ENCODE results near the gene MICAL3. TPM values are rescaled to one million over a fixed set of nuclear protein-coding genes. Genes with fewer than 3 reads are reported as not detected.

The MICAL3 gene
- total RNA-seq, 4 donors from 2014 or later: 6.0 to 9.8 (median 8.1) TPM

- H3K4me1 ChIP-seq: peaks cover 31 to 52% of the 10 kb centered on the region in 2 donors
- TF ChIP-seq, protein P1, sequence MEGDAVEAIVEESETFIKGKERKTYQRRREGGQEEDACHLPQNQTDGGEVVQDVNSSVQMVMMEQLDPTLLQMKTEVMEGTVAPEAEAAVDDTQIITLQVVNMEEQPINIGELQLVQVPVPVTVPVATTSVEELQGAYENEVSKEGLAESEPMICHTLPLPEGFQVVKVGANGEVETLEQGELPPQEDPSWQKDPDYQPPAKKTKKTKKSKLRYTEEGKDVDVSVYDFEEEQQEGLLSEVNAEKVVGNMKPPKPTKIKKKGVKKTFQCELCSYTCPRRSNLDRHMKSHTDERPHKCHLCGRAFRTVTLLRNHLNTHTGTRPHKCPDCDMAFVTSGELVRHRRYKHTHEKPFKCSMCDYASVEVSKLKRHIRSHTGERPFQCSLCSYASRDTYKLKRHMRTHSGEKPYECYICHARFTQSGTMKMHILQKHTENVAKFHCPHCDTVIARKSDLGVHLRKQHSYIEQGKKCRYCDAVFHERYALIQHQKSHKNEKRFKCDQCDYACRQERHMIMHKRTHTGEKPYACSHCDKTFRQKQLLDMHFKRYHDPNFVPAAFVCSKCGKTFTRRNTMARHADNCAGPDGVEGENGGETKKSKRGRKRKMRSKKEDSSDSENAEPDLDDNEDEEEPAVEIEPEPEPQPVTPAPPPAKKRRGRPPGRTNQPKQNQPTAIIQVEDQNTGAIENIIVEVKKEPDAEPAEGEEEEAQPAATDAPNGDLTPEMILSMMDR (IDR thresholded peaks at IDR 0.05 in 4 of 5, conservative IDR thresholded peaks at IDR 0.05 in 1 of 5): no peak
- TF ChIP-seq POLR2A (IDR thresholded peaks at IDR 0.05): no peak
- peaks cover 0 to 19% of the 10 kb centered on the region in 2 donors for H3K36me3 ChIP-seq
- no peak overlapping the region for H3K4me3 ChIP-seq
- H3K9me3 ChIP-seq: no peaks in the 10 kb centered on the region
- peak overlapping the region; percentile 74 to 88 (median 81) for H3K27ac ChIP-seq
- ATAC-seq: peak; percentile 9 to 25
- DNase-seq: peak in 1 of 2 donors; percentile 30
- in situ Hi-C loops (cut with MboI; ENCODE audit: low sequenced_read_pairs in 4 of 4): loop anchor here in 2 of 4 donors (10.0 kb wide), 2 partner anchors 188 to 238 kb away; partner anchors contain the start of genes MICAL3 (in 1 of the 2) and PEX26 (in 1 of the 2)
- H3K27me3 ChIP-seq: no peaks in the 10 kb centered on the region
- intact Hi-C loops (cut with DNase I; ENCODE audit: low total_unique reads): no loop called here
Observed at GRCh38 chr22:17836992-17837742, 187.2 kb downstream of the MICAL3 start.

- peaks cover 48 to 69% of the 10 kb centered on the region in 2 donors for H3K4me1 ChIP-seq
- in situ Hi-C loops (cut with MboI; ENCODE audit: low sequenced_read_pairs in 4 of 4): loop anchor here in 2 of 4 donors (10.0 kb wide), 2 partner anchors 190 to 240 kb away; partner anchors contain the start of genes MICAL3 (in 1 of the 2) and PEX26 (in 1 of the 2)
- H3K36me3 ChIP-seq: peaks cover 0 to 4% of the 10 kb centered on the region in 2 donors
- DNase-seq (no peak), ATAC-seq (no peak)
- H3K9me3 ChIP-seq: no peaks in the 10 kb centered on the region
- H3K27me3 ChIP-seq: no peaks in the 10 kb centered on the region
- intact Hi-C loops (cut with DNase I; ENCODE audit: low total_unique reads): no loop called here
- no peak overlapping the region for H3K4me3 ChIP-seq
- TF ChIP-seq, protein P1 (IDR thresholded peaks at IDR 0.05 in 4 of 5, conservative IDR thresholded peaks at IDR 0.05 in 1 of 5): no peak
- TF ChIP-seq POLR2A (IDR thresholded peaks at IDR 0.05): no peak
- H3K27ac ChIP-seq: peak overlapping the region in 3 of 4 donors; percentile 74 to 88 (median 87)
Observed at GRCh38 chr22:17835256-17835655, 189.1 kb downstream of the MICAL3 start.

DNA sequence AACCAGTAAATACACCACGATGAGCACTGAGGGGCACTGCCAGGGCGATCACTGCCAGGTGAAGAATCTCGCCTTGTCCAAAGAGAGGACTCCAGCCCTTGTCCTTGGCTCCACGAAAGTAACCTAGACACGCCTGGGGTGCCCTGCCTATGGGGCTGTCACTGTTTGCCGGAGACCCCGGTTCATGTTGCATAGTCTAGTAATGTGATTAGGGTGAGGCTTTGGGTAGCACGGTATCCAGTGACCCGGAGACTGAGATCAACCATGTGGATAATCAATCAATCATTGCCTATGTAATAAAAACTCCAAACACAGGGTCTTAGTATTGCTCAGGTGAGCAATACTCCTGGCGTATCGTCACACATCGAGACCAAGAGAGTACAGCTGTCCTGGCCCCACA lies 190.9 kb downstream of the MICAL3 start:
- no peak for TF ChIP-seq POLR2A (IDR thresholded peaks at IDR 0.05)
- TF ChIP-seq, protein P1 (IDR thresholded peaks at IDR 0.05 in 4 of 5, conservative IDR thresholded peaks at IDR 0.05 in 1 of 5): no peak
- H3K27ac ChIP-seq: peak overlapping the region; percentile 14 to 88 (median 68)
- H3K27me3 ChIP-seq: no peaks in the 10 kb centered on the region
- H3K4me1 ChIP-seq: peaks cover 50 to 72% of the 10 kb centered on the region in 2 donors
- in situ Hi-C loops (cut with MboI; ENCODE audit: low sequenced_read_pairs in 4 of 4): loop anchor here (5.0 to 10.0 kb wide), 4 partner anchors 59 to 241 kb away; partner anchors contain the start of genes MICAL3 (in 1 of the 4) and PEX26 (in 1 of the 4)
- intact Hi-C loops (cut with DNase I; ENCODE audit: low total_unique reads): no loop called here
- H3K36me3 ChIP-seq: no peaks in the 10 kb centered on the region
- DNase-seq (no peak), ATAC-seq (no peak)
- H3K9me3 ChIP-seq: no peaks in the 10 kb centered on the region
- no peak overlapping the region for H3K4me3 ChIP-seq

DNA sequence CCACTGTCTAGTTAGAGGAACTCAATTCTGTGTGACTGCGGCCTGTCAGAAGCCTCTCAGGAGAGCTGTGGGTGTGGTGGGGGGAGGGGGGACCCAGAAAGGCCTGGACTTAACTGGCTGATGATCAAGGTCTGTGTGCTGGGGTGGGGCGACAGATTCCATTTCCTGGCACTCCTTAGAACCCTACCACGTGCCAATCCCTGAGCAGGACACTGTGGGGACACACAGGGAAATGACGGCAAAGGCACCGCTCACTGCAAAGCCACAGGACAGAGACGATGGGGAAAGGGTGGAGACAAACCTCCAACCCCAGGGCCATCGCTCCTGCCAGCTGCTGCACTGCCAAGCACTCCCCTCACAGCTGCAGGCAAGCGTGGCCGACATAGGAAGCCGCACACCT lies 191.7 kb downstream of the MICAL3 start:
- peaks cover 0 to under 1% of the 10 kb centered on the region in 2 donors for H3K36me3 ChIP-seq
- no peaks in the 10 kb centered on the region for H3K27me3 ChIP-seq
- peak overlapping the region; percentile 57 to 88 (median 68) for H3K27ac ChIP-seq
- no peak overlapping the region for H3K4me3 ChIP-seq
- intact Hi-C loops (cut with DNase I; ENCODE audit: low total_unique reads) (no loop called here), in situ Hi-C loops (cut with MboI; ENCODE audit: low sequenced_read_pairs in 4 of 4) (loop anchor here (5.0 to 10.0 kb wide), 4 partner anchors 60 to 242 kb away; partner anchors contain the start of genes MICAL3 (in 1 of the 4) and PEX26 (in 1 of the 4))
- ATAC-seq (no peak), DNase-seq (peak in 1 of 2 donors; percentile 30)
- H3K9me3 ChIP-seq: no peaks in the 10 kb centered on the region
- H3K4me1 ChIP-seq: peaks cover 50 to 72% of the 10 kb centered on the region in 2 donors
- no peak for TF ChIP-seq POLR2A (IDR thresholded peaks at IDR 0.05)
- TF ChIP-seq, protein P1 (IDR thresholded peaks at IDR 0.05 in 4 of 5, conservative IDR thresholded peaks at IDR 0.05 in 1 of 5): no peak
